Bronchial epithelial cell (primary cell): Measurements from ENCODE around the gene SYCN. TPM values are rescaled to one million over a fixed set of nuclear protein-coding genes. Genes with fewer than 3 reads are reported as not detected.
"Not testable (repeated sequence)": the region's sequence is repeated elsewhere in the genome, so short reads cannot be mapped to it uniquely, and the experiment has no call there.

Source experiments
- DNase-seq: peaks from one replicate; pipeline ENCODE4 v3.0.0-alpha.2; 2010; ENCODE audit warnings: low read depth
- FAIRE-seq: peaks from 2 replicates; lab custom pipeline; 2011; peaks lifted over from hg19 to GRCh38; lab: Jason Lieb, UNC
- H3K27me3 ChIP-seq: 2 replicates; pipeline ENCODE4 v1.5.1; 2011; ENCODE audit warnings: low read length; ENCODE audit not compliant: control insufficient read depth, insufficient read depth
- H3K36me3 ChIP-seq: 2 replicates; pipeline ENCODE4 v1.5.1; 2011; ENCODE audit warnings: low read length; ENCODE audit not compliant: control insufficient read depth, insufficient read depth
- H3K4me3 ChIP-seq: 2 replicates; pipeline ENCODE4 v1.5.1; 2011; ENCODE audit warnings: mild to moderate bottlenecking, low read depth, low read length, control low read depth
- CTCF ChIP-seq: IDR thresholded peaks from 2 replicates; pipeline ENCODE4 v1.5.1; 2011; ENCODE audit warnings: mild to moderate bottlenecking, moderate library complexity, low read length, control low read depth, inconsistent platforms; ENCODE audit not compliant: insufficient read depth, severe bottlenecking
- total RNA-seq: library from RNA; depleted of rRNA; stranded (reverse); fragments of >200 nt; gene quantifications from 2 replicates; pipeline ENCODE4 v1.2.1, GENCODE V29; 2014

Gene SYCN
- total RNA-seq, 1 donor from 2014 or later: not detected

- H3K4me3 ChIP-seq: no peak overlapping the region
- no peak for TF ChIP-seq CTCF
- H3K36me3 ChIP-seq: no peaks in the 10 kb centered on the region
- DNase-seq: no peak
- no peaks in the 10 kb centered on the region for H3K27me3 ChIP-seq
- FAIRE-seq: no peak
These were observed 28.6 kb upstream of the SYCN start for GRCh38 chr19:39232708-39233107.

- Histone ChIP-seq H3K27me3 (no peaks in the 10 kb centered on the region), H3K36me3 (no peaks in the 10 kb centered on the region), H3K4me3 (no peak overlapping the region)
- FAIRE-seq: peak; percentile 62
- no peak for DNase-seq
- no peak for TF ChIP-seq CTCF
These were observed 26.2 kb upstream of the SYCN start for GRCh38 chr19:39230096-39230764.

- FAIRE-seq (no peak), DNase-seq (no peak)
- no peaks in the 10 kb centered on the region for H3K27me3 ChIP-seq
- no peak for TF ChIP-seq CTCF
- H3K4me3 ChIP-seq: no peak overlapping the region
- no peaks in the 10 kb centered on the region for H3K36me3 ChIP-seq
These were observed 20.8 kb upstream of the SYCN start for GRCh38 chr19:39224910-39225309.

- H3K27me3 ChIP-seq: no peaks in the 10 kb centered on the region
- TF ChIP-seq CTCF: no peak
- FAIRE-seq (no peak), DNase-seq (peak; percentile 18)
- H3K36me3 ChIP-seq: no peaks in the 10 kb centered on the region
- H3K4me3 ChIP-seq: no peak overlapping the region
These were observed 19.7 kb upstream of the SYCN start for GRCh38 chr19:39223703-39224279.

- not testable (repeated sequence) for H3K27me3 ChIP-seq, H3K36me3 ChIP-seq, FAIRE-seq, DNase-seq, H3K4me3 ChIP-seq
These were observed 15.0 kb upstream of the SYCN start for GRCh38 chr19:39219108-39219507.

- H3K4me3 ChIP-seq: no peak overlapping the region
- no peaks in the 10 kb centered on the region for H3K36me3 ChIP-seq
- no peak for TF ChIP-seq CTCF
- no peaks in the 10 kb centered on the region for H3K27me3 ChIP-seq
- no peak for DNase-seq
- no peak for FAIRE-seq
These were observed 14.4 kb upstream of the SYCN start for GRCh38 chr19:39218230-39219007.
